GM19043 (cell line): ENCODE results near the gene ALDOB.

Source experiments
- ATAC-seq: cut with Tn5 transposase; IDR thresholded peaks from one replicate; pipeline ENCODE4 v1.9.1; 2021; ENCODE audit warnings: low read depth; ENCODE audit not compliant: unreplicated experiment

The ALDOB gene

GRCh38 chr9:101427957-101428655, 7.5 kb downstream of the ALDOB start:
- no peak for ATAC-seq

DNA sequence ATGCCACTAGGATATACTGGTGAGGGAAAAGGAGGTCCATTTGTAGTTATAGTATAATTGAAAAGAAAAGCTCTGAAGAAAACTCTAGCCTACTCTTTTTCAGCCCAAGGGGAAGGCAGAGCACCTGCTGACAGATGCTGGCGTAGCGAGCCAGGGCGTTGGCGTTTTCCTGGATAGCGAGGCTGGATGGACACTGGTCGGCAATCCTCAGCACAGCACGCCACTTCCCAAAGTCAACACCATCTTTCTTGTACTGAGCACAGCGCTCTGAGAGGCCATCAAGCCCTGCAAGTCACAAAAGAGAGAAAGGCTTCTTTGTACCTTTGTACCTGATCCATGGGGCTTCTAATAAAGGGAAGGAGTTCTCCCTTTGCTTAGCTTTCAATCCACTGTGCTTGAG, 8.2 kb downstream of the ALDOB start:
- ATAC-seq: no peak

GRCh38 chr9:101421653-101422065, 13.9 kb downstream of the ALDOB start:
- no peak for ATAC-seq

DNA sequence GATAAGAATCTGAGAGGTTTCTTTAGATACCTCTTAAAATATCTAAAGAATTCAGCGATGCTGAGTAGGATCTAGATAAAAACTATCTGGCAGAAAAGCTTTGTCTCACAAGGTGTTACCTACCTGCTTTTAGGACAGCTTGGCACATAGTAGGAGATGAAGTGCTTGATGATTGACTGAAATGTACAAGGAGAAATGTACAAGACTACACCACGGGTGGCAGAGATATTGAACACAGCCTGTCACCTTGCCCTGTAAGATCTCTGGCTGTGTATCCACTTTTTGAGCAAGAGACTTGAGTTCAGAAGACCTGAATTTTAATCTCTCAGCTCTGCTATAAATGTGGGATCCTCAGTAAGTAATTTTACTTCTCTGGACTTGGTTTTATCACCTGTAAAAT, 15.7 kb downstream of the ALDOB start:
- no peak for ATAC-seq

DNA sequence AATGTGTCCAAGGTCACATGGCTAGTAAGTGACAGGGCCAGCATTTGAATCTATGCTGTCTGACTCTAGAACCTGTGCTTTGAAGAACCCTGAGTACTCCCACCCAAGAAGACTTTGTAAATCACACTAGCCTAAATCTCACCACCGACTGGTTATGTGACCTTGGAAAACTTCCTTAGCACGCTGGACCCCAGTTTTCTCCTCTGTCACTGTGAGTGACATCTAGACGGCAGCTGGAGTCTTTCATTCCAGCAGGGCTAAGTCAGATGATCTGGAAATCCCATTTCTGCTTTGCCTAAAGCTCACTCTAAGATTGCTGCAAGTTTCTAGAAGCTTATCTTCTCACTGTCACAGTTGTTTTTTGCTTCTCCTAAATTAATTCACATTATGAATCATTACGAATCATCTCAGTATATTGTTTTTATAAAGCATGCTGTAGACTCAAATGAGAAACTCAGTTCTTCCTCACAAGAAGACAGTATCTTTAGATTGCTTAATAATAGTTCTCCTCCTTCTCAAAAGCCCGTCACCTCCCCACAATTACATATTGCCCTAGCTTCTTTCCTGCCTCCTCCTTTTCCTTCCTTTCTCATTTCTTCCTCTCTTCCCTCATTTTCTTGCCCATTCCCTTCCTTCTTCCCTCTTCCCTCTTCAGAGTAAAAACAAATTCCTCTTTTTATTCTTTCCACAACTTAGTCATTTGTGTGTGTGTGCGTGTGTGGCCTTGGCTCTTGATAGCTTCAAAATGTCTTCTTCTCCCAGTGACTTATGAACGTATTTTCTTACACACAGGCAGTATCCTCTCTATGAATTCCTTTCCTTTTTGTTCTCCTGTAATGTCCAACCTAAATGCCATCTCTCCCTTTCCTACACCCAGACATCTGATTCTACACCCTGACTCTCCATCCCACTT, 16.8 kb downstream of the ALDOB start:
- no peak for ATAC-seq

DNA sequence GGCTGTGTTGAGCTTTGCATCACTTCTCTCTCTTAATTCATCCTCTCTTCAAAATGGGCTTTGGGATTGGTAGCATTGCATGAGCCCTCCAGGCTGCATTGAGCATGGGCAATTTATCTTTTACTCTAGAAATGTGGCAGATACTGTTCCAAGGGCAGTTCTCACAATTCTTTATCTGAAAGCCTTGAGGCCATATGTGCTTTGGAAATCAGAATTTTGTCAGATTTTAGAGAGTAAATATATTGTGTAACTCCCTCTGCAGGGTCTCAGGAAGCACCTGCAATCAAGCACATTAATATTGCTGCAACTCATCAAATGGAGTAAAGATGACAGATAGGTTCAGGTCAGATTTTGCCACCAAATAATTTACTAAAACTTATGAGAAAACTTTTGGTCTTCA, 17.6 kb downstream of the ALDOB start:
- no peak for ATAC-seq

GRCh38 chr9:101417389-101417788, 18.2 kb downstream of the ALDOB start:
- ATAC-seq: no peak

DNA sequence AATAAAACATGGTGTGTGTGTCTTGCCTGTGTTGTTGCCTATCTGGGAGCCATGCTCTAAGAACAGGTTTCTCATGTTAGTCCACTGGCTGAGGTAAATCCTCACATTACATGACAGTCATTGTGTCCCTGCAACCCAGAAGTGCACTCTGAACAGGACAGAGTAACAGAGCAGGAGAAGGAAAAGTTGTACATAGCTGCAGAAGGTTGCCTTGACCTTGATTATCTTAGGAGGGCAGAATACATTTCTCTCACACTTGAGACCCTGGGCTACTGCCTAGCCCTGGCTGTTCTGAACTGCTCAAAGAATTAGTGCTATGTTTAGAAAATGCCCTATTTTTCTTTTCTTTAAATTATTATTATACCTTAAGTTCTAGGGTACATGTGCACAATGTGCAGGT, 20.0 kb downstream of the ALDOB start:
- ATAC-seq: no peak

DNA sequence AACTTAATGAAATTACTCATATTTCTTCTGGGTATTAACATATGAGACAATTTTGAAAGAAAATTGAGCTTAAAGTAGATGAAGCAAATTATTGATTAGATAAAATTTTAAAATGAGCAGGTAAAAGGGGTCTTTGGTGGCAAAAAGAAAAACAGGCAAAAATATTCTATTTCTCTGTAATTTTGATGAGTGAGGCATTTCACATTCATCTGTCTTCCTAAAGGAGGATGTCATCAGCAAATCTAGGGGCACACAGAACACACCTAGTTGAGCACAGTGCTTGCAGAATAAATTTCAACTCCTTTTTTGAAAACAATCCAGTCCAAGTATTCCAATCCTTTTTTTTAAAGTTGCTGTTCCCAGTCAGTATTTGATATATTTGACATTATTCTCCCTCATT, 20.7 kb downstream of the ALDOB start:
- no peak for ATAC-seq

DNA sequence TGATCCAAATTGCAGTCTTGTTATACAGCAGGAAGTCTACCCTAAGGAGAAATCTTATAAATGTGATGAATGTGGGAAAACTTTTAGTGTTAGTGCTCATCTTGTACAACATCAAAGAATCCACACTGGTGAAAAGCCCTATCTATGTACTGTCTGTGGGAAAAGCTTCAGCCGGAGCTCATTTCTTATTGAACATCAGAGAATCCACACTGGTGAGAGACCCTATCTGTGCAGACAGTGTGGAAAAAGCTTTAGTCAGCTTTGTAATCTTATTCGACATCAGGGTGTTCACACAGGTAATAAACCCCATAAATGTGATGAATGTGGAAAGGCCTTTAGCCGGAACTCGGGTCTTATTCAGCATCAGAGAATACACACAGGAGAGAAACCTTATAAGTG, 26.5 kb downstream of the ALDOB start:
- ATAC-seq: no peak

GRCh38 chr9:101408374-101409078, 27.0 kb downstream of the ALDOB start:
- ATAC-seq: no peak

- ATAC-seq: no peak
These were observed 31.9 kb downstream of the ALDOB start for GRCh38 chr9:101403516-101404285.

- no peak for ATAC-seq
These were observed 35.5 kb downstream of the ALDOB start for GRCh38 chr9:101400120-101400519.

DNA sequence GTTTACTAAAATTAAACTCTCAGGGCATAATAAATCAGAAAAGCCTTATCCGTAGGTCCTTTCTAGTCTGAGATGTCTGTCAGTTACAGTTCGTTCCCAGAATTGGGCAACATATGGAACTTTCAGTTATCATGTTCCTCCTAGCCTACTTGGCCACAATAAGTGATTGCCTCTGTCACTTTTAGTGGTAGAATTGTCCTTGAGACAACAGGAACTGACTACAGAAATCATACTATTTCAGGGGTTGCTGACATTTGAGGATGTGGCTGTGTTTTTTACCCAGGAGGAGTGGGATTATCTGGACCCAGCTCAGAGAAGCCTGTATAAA, 36.0 kb downstream of the ALDOB start:
- no peak for ATAC-seq

- no peak for ATAC-seq
These were observed 36.5 kb downstream of the ALDOB start for GRCh38 chr9:101398930-101399642.

DNA sequence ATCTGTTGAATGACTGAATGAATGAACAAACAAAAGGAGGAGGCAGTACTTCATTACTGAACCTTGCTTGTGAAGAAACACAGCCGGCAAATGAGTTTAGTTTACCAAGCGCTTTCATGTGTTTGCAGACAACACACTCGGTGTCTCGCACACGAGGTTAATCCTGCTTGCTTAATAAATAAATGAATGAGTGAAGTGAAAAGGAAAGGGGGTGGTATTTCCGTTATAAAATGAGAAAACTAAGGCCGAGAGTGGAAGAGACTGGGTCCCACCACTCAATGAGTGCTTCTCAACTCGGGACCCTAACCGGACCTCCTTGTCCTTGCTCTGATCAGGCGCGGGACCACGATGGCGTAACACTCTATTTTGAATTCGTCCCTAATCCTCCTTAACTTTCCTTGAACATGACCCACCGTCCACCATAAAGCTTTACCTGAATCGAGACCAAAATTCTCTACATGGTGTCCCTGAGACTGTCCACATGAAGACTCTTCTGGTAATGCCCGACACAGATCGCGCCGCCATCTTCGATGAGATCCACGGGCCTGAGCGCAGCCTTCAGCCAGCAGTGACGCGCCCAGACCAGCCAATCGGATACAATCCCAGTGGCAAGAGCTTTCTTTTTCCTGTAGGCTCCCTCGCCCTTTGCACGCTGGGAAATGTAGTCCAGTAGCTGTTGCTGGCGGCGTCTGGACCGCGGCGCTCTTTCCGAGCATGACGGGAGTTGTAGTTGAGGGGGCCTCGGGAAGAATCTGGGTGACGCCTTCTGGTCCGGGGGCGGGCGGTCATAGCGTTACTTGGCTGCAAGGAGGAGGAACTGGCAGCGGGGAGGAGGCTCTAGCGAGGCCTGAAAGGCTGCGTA, 37.3 kb downstream of the ALDOB start, which contains the start of the genes MRPL50 and ZNF189:
TSS of gene MRPL50 (minus strand) at position 551 of the 862 bp plus-strand sequence. CDS start at position 525, 26 bp downstream.
TSS of gene ZNF189 (plus strand) at position 784 of the 862 bp plus-strand sequence. CDS start 306 bp downstream, outside the sequence.
- peak; percentile 97 for ATAC-seq

DNA sequence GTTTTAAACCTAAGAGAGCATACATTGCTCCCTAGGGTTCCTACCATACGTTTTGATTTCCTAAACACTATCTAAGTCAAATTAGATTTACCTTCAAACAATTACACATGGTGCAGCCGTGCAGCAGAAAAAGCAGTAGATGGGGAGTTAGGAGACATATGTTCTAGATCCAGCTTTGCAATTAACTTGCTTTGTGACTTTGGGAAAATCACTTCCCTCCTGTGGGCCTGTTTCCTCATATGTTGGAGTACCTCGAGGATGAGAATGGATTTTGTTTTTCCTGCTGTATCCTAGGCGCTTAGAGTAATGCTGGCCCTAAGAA, 37.9 kb downstream of the ALDOB start:
- ATAC-seq: no peak

DNA sequence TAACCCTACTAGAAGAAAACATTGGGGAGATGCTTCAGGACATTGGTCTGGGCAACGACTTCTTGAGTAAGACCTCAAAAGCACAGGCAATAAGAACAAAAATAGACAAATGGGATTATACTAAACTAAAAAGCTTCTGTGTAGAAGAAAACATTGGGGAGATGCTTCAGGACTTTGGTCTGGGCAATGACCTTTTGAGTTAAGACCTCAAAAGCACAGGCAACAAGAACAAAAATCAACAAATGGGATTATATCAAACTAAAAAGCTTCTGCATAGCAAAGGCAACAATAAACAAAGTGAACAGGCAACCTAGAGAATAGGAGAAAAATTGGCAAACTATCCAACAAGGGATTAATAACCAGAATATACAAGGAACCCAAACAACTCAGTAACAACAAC, 40.9 kb downstream of the ALDOB start:
- no peak for ATAC-seq

- no peak for ATAC-seq
These were observed 42.4 kb downstream of the ALDOB start for GRCh38 chr9:101393135-101393534.
